ENCODE results near the gene DICER1. TPM values are rescaled to one million over a fixed set of nuclear protein-coding genes. Genes with fewer than 3 reads are reported as not detected.

Gene DICER1
- total RNA-seq, 1 donor from 2014 or later = 100 TPM

DNA sequence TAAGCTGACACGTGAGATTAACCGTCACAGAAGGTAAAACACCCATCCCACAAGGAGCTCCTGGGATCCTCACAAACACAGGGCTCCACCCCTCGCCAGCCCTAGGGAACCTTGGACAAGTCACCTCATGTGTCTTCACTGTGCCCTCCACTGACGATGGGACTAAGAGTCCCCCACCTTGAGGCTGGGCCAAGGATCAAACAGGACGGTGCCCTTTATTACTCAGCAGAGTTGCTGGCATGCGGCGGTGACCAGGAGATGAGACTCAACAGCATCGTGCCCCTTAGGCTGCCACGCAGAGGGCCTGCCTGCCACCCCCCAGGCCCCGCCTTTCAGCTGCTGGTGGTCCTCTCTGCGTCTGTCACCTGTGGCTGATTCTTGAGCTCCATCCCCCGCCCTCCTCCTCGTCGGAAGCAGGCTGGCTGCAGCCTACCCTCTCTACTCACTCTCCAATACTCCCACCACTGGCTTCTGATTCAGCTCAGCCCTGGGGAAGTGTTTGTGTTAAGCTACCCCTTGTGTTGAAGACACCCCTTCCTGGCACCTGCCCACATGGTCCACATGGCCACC lies 105.2 kb downstream of the DICER1 start:
- peaks cover 22% of the 10 kb centered on the region for H3K27me3 Mint-ChIP-seq
- TF ChIP-seq, protein P1, sequence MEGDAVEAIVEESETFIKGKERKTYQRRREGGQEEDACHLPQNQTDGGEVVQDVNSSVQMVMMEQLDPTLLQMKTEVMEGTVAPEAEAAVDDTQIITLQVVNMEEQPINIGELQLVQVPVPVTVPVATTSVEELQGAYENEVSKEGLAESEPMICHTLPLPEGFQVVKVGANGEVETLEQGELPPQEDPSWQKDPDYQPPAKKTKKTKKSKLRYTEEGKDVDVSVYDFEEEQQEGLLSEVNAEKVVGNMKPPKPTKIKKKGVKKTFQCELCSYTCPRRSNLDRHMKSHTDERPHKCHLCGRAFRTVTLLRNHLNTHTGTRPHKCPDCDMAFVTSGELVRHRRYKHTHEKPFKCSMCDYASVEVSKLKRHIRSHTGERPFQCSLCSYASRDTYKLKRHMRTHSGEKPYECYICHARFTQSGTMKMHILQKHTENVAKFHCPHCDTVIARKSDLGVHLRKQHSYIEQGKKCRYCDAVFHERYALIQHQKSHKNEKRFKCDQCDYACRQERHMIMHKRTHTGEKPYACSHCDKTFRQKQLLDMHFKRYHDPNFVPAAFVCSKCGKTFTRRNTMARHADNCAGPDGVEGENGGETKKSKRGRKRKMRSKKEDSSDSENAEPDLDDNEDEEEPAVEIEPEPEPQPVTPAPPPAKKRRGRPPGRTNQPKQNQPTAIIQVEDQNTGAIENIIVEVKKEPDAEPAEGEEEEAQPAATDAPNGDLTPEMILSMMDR (conservative IDR thresholded peaks at IDR 0.05) = no peak
- H3K36me3 Mint-ChIP-seq = no peaks in the 10 kb centered on the region
- no peak for DNase-seq (ENCODE audit: extremely low spot score, unreplicated experiment)
- H3K9me3 Mint-ChIP-seq = no peaks in the 10 kb centered on the region
- no peak overlapping the region for H3K27ac Mint-ChIP-seq
- no peak overlapping the region for H3K4me3 Mint-ChIP-seq
- H3K4me1 Mint-ChIP-seq (ENCODE audit: unreplicated experiment) = peaks cover 17% of the 10 kb centered on the region

DNA sequence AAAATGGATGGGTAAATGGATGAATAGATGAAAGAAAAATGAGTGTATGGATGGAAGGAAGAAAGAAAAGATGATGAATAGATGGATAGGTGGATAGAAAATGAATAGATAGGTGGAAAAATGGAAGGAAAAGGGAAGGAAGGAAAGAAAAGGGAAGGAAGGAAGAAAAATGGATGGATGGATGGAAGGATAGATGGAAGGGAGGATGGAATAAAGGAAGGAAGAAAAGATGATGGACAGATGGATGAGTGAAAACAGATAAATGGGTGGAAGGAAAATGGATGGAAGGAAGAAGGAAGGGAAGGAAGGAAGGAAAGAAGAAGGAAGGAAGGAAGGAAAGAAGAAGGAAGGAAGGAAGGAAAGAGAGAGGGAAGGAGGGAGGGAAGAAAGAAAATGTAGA lies 107.4 kb downstream of the DICER1 start:
- peaks cover 27% of the 10 kb centered on the region for H3K27me3 Mint-ChIP-seq
- H3K36me3 Mint-ChIP-seq = no peaks in the 10 kb centered on the region
- no peaks in the 10 kb centered on the region for H3K9me3 Mint-ChIP-seq
- peaks cover 31% of the 10 kb centered on the region for H3K4me1 Mint-ChIP-seq (ENCODE audit: unreplicated experiment)
- H3K4me3 Mint-ChIP-seq = no peak overlapping the region
- TF ChIP-seq, protein P1 (conservative IDR thresholded peaks at IDR 0.05) = no peak
- no peak for DNase-seq (ENCODE audit: extremely low spot score, unreplicated experiment)
- H3K27ac Mint-ChIP-seq = no peak overlapping the region

DNA sequence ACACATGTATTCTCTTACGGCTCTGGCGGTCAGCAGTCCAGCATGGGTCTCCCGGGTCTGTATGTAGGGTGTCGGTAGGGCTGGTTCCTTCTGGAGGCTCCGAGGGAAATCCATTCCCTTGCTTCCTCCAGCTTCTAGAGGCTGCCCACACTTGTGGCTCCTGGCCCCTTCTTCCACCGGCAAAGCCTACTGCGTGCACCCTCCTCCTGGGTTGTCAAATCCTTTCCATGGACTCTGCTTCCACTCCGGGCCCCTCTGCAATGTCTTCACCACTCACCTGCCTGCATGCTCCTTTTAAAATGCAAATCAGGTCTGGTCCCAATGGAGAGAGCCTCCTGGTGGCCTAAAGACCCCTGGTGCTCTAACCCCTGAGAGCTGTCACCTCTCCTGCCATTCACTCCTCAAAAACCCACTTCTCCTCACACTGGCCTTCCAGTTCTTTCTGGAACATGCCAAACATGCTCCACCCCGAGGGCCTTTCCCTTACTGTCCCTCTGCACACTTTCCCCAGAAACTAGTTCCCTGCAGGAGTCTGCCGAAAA lies 108.5 kb downstream of the DICER1 start:
- DNase-seq (ENCODE audit: extremely low spot score, unreplicated experiment) = no peak
- H3K4me3 Mint-ChIP-seq = no peak overlapping the region
- H3K4me1 Mint-ChIP-seq (ENCODE audit: unreplicated experiment) = peaks cover 28% of the 10 kb centered on the region
- H3K36me3 Mint-ChIP-seq = no peaks in the 10 kb centered on the region
- no peak overlapping the region for H3K27ac Mint-ChIP-seq
- TF ChIP-seq, protein P1 (conservative IDR thresholded peaks at IDR 0.05) = no peak
- peaks cover 27% of the 10 kb centered on the region for H3K27me3 Mint-ChIP-seq
- no peaks in the 10 kb centered on the region for H3K9me3 Mint-ChIP-seq

DNA sequence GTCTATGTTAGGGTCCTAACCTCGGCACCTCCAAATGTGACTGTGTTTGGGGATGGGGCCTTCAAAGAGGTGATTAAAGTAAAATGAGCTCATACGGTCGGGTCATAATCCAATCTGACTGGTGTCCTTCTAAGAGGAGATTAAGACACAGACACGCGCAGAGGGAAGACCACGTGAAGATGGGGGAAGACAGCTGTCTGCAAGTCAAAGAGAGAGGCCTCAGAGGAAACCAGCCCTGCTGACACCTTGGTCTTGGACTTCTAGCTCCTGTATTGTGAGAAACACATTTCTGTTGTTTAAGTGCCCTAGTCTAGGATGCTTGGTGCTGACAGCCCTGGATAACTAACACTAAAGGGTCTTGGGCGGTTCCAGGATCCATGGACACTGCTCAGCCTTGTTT lies 109.6 kb downstream of the DICER1 start:
- Mint-ChIP-seq H3K9me3 (no peaks in the 10 kb centered on the region), H3K4me1 (ENCODE audit: unreplicated experiment) (peaks cover 28% of the 10 kb centered on the region), H3K27ac (no peak overlapping the region), H3K36me3 (no peaks in the 10 kb centered on the region), H3K4me3 (no peak overlapping the region), H3K27me3 (peaks cover 27% of the 10 kb centered on the region)
- TF ChIP-seq, protein P1 (conservative IDR thresholded peaks at IDR 0.05) = no peak
- DNase-seq (ENCODE audit: extremely low spot score, unreplicated experiment) = no peak

- H3K4me1 Mint-ChIP-seq (ENCODE audit: unreplicated experiment) = peaks cover 24% of the 10 kb centered on the region
- H3K36me3 Mint-ChIP-seq = no peaks in the 10 kb centered on the region
- H3K27ac Mint-ChIP-seq = no peak overlapping the region
- H3K27me3 Mint-ChIP-seq = peaks cover 23% of the 10 kb centered on the region
- H3K4me3 Mint-ChIP-seq = no peak overlapping the region
- DNase-seq (ENCODE audit: extremely low spot score, unreplicated experiment) = no peak
- TF ChIP-seq, protein P1 (conservative IDR thresholded peaks at IDR 0.05) = no peak
- H3K9me3 Mint-ChIP-seq = no peaks in the 10 kb centered on the region
Observed at GRCh38 chr14:95046711-95047681, 110.3 kb downstream of the DICER1 start.
